AG04449 (cell line): ENCODE results near the gene CUL3.
"Not testable (repeated sequence)": the region's sequence is repeated elsewhere in the genome, so short reads cannot be mapped to it uniquely, and the experiment has no call there.

Experiments used
- CTCF ChIA-PET: fragments of 350-600 bp; formaldehyde crosslinking; extraction: SDS; loops from one replicate; lab custom pipeline; 2021; ENCODE audit warnings: antibody characterized with exemption; lab: Yijun Ruan, JAX
- POLR2A ChIA-PET: fragments of 400-600, 350-600 bp; formaldehyde crosslinking; extraction: SDS; loops from one replicate; lab custom pipeline; 2020; ENCODE audit warnings: antibody characterized with exemption, inconsistent platforms; lab: Yijun Ruan, JAX
- DNase-seq: peaks from one replicate; pipeline ENCODE4 v3.0.0-alpha.2; 2010; ENCODE audit warnings: low read depth, low spot score
- H3K4me3 ChIP-seq: 2 replicates; pipeline ENCODE4 v1.5.1; 2011; ENCODE audit warnings: low read depth, mild to moderate bottlenecking, control low read depth, low read length
- TF ChIP-seq, protein P1 (sequence below): IDR thresholded peaks from one replicate; pipeline ENCODE4 v1.5.1; 2011; ENCODE audit warnings: mild to moderate bottlenecking, moderate library complexity, low read length, control low read depth, inconsistent platforms; ENCODE audit not compliant: insufficient read depth; ENCODE audit errors: missing control alignments

Gene CUL3

GRCh38 chr2:224523626-224524577 lies 61.3 kb downstream of the CUL3 start:
- CTCF ChIA-PET: no interaction called here
- H3K4me3 ChIP-seq: no peak overlapping the region
- no peak for DNase-seq
- TF ChIP-seq, protein P1, sequence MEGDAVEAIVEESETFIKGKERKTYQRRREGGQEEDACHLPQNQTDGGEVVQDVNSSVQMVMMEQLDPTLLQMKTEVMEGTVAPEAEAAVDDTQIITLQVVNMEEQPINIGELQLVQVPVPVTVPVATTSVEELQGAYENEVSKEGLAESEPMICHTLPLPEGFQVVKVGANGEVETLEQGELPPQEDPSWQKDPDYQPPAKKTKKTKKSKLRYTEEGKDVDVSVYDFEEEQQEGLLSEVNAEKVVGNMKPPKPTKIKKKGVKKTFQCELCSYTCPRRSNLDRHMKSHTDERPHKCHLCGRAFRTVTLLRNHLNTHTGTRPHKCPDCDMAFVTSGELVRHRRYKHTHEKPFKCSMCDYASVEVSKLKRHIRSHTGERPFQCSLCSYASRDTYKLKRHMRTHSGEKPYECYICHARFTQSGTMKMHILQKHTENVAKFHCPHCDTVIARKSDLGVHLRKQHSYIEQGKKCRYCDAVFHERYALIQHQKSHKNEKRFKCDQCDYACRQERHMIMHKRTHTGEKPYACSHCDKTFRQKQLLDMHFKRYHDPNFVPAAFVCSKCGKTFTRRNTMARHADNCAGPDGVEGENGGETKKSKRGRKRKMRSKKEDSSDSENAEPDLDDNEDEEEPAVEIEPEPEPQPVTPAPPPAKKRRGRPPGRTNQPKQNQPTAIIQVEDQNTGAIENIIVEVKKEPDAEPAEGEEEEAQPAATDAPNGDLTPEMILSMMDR: no peak
- POLR2A ChIA-PET: no interaction called here

GRCh38 chr2:224522483-224522882 lies 62.7 kb downstream of the CUL3 start:
- H3K4me3 ChIP-seq: not testable (repeated sequence)
- CTCF ChIA-PET: interaction anchor here (1.3 to 1.4 kb wide), 2 partner anchors 11 to 152 kb away, joined by 3 to 4 read pairs; no protein-coding TSS in a partner anchor

DNA sequence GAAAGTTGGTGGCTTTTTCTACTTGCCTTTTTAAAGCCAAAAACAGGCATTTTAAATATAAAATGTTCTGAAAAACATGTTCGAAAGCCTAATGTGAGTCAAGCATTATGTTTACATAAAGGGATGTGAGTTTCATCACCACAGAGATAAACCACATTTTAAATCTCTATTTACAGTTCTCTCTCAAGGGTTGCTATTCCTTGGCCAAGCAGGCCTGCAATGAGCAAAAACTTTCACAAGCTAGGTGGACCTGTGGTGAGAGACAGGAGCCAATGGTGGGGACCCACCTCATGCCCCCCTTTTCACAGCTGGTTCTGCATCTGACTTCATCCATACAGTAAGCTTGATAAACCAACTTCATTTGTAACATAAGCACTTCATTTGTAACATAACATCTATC lies 65.1 kb downstream of the CUL3 start:
- peak; percentile 41 for DNase-seq
- CTCF ChIA-PET: interaction anchor here (1.5 kb wide), 1 partner anchor 9 kb away, joined by 3 read pairs; no protein-coding TSS in a partner anchor
- no peak overlapping the region for H3K4me3 ChIP-seq
- TF ChIP-seq, protein P1: no peak
- POLR2A ChIA-PET: interaction anchor here (0.8 kb wide), 1 partner anchor 66 kb away, joined by 3 read pairs; no protein-coding TSS in a partner anchor

More at GRCh38 chr2:224522483-224522882, 62.7 kb downstream of the CUL3 start:
- POLR2A ChIA-PET, DNase-seq: not testable (repeated sequence)

DNA sequence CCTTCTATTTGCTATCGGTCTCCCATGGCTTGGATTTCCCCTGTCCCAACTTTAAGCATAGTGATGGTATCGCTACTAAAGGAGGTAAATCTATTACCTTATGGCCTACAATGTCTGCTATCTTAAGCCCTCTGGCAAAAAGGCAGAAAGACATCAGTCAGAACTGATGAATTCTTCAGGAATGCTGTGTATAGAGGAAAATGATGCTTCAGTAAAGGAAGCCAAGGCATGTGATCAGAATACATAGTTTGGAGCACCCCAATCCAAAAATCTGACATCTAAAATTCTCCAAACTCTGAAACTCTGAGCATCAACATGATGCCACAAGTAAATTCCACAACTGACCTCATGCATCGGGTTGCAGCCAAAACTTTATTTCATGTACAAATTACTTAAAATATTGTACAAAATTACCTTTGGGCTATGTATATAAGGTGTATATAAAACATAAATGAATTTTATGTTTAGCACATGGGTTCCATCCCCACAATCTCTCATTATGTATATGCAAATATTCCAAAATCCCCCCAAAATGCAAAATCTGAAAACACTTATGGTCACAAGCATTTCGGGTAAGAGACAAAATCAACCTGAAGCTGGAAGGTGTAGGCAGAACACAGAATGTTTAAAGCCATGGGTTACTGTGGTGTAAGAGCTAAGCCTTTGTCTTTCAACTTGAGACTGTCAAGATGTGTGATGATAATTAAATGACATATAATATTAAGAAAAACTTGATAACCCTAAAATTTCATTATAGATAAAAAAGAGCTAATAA lies 66.2 kb downstream of the CUL3 start:
- DNase-seq: peak; percentile 64
- ChIA-PET POLR2A (no interaction called here), CTCF (no interaction called here)
- TF ChIP-seq, protein P1: no peak
- H3K4me3 ChIP-seq: no peak overlapping the region

DNA sequence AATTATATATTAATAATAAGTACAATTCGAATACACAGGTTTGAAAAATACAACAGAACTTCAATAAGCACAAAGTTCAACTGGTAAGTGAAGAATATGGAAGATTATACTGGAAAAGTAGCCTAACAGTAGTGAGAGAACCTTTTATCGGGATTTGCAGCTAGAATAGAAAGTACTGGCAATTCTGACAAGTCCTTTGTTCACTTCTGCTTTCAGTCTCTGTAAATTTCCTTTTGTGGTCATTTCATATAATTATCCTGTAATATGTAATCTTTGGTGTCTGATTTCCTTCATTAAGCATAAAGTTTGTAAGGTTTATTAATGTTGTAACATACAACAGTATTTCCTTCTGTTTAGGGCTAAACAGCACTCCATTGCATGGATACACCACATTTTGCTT lies 67.2 kb downstream of the CUL3 start:
- DNase-seq: no peak
- POLR2A ChIA-PET: no interaction called here
- CTCF ChIA-PET: no interaction called here
- TF ChIP-seq, protein P1: no peak
- H3K4me3 ChIP-seq: no peak overlapping the region

DNA sequence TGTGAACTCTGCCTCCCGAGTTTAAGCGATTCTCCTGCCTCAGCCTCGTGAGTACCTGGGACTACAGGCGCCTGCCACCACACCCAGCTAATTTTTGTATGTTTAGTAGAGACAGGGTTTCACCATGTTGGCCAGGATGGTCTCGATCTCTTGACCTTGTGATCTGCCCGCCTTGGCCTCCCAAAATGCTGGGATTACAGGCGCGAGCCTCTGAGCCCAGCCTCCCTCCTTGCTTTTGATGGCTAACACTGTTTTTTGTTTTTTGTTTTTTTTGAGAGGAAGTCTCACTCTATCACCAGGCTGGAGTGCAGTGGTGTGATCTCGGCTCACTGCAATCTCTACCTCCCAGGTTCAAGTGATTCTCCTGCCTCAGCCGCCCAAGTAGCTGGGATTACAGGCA lies 68.8 kb downstream of the CUL3 start:
- DNase-seq, CTCF ChIA-PET, H3K4me3 ChIP-seq, POLR2A ChIA-PET: not testable (repeated sequence)

DNA sequence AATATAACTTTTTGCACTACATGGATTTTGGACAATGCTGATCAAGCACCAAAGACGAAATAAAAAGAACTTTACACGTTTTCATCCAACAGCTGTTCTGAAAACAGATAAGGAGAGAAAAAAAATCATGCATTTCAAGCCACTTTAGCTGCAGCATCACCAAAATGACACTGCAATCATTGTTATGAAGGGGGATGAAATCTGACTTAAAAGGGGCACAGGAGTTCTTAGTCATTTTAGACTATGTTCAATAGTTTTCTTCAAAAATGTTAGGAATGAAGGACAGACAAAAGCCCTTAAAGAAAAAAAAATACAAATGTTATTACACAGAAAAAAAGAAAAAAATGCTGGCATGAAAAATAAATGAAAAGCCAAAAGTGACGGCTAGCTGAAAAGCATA lies 71.2 kb downstream of the CUL3 start:
- no peak for DNase-seq
- TF ChIP-seq, protein P1: no peak
- CTCF ChIA-PET: no interaction called here
- POLR2A ChIA-PET: no interaction called here
- H3K4me3 ChIP-seq: no peak overlapping the region
